NCI-H510A (cell line): ENCODE measurements around the gene SLC35C1.

ENCODE experiments used
- DNase-seq: peaks from one replicate; lab custom pipeline; 2025; lab: John Stamatoyannopoulos, UW

Gene SLC35C1

DNA sequence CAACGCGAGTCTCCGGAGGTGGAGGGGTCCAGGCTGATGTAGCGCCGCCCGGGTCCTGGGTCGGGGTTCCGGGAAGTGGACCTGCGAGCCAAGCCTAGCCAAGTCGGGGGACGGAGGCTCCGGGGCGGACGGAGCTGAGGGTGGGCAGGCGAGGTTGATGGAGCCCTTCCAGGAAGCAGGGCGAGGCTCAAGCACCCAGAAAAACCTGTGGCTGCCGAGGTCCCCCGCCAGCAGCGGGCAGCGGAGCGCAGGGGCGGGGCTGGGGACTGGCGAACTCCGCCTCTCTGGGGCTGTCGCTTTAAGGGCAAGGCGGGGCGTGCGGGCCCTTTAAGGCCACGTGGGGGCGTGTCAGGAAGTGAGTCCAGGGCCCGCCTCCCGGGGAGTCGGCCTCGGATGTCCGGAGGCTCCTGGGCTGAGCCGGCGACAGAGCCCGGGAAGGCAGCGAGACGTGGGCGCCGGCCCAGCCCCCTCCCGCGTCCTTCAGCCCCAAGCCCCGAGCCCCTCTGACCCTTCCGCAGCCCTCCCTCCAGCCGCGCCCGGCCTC lies at the start of gene SLC35C1:
TSS of gene SLC35C1 (plus strand) at position 389 of the 544 bp plus-strand sequence. CDS start 653 bp downstream, outside the sequence.
- DNase-seq: peak; percentile 52

DNA sequence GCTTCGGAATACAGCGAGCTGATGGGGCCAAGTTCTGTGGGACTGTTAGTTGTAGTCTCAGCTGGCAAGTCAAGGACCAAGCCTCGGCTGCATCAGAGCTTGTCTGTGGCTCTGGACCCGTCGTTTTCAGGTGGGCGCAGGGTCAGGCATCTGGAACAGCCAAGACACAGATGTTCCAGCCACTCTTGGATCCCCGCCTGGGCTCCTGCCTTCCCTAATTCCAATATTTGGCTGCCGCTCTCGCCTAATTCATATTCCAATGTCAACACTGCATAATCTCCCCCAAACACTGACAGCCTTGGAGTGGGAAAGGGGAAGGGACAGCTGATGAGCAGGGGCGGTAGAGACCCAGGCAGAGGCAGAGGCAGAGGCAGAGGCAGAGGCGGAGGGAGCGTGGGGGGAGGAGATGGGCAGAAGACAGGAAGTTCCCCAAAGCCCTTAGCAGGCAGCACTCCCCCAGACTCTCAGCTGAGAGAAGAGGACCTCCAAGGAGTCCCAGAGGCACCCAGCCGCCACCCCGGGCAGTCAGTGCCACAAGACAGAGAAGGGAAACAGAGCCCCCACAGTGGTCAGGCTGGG lies 49.6 kb upstream of the SLC35C1 start:
- no peak for DNase-seq

DNA sequence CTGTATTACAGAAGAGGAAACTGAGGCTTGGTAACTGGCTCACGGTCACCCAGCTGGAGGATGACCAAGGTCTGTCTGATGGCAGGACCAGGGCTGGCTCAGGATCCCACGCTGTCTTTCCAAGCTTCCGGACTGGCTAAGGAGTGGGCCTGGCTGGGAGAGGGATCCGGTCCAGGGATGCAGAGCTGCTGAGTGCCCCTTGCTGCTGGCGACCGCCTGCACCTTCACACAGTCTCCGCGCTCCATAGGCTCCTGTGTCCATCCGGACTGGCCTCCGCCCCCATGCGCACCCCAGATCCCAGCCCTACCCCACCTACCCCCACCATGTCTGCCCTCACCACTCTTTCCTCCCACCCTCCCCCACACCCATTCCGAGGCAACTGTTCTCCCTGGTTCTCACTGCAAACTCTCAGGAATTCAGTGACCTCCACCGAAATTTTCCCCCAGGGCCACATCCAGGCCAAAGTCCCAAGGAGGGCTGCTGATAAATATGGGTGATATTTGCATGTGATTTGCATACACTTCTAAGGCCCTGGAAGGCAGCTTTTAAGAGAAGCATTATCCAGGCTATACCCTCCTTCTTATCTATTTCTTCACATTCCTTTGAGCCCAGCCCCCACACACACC lies 48.5 kb upstream of the SLC35C1 start:
- DNase-seq: no peak

DNA sequence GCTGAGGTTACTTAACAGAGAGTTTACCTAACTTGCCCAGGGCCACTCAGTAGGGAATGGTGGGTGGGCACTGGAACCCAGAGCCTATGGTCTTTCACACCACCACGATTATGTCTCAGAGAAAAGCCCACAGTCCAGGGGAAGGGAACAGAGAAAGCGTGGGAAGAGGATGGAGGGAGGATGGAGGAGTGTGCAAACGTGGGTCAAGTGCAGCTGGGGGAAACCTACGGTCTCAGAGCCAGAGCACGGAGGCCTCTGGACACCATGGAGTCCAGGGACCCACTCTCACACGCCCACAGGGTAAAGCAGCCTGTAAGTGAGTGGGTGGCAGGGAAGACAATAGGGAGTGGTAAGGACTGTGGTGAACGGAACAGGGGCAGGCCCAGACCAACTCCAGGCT lies 47.3 kb upstream of the SLC35C1 start:
- no peak for DNase-seq

DNA sequence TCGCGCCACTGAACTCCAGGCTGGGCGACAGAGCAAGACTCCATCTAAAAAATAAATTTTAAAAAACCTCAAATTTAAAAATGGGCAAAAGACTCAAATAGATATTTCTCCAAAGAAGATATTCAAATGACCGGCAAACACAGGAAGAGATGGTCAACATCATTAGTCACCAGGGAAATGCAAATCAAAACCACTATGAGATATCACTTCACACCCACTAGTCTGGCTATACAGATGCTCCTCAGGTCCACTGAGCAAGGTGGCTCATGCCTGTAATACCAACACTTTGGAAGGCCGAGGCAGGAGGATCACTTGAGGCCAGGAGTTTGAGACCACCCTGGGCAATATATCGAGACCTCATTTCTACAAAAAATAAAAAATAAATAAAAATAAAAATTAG lies 43.3 kb upstream of the SLC35C1 start:
- no peak for DNase-seq

DNA sequence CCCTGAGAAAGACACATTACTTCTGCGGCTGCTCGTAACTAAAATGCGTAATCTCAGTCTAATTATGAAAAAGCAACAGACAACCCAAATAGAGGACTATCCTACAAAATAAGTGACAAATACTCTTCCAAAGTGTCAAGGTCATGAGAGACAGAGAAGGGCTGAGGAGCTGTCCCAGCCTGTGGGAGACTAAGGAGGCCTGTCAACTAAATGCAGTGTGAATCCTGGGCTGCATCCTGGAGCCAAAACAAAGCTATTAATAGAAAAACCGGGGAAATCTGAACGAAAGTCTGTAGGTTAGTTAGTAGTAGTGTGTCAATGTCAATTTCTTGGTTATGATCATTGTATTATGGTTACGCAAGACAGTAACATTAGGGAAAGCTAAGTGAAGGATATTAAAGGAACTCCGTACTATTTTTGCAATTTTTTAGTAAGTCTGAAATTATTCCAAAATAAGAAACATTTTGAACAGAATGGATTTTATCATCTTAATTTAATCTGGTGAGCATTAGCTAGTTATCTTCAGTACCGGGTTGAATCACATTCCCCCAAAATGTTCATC lies 39.8 kb upstream of the SLC35C1 start:
- DNase-seq: no peak

DNA sequence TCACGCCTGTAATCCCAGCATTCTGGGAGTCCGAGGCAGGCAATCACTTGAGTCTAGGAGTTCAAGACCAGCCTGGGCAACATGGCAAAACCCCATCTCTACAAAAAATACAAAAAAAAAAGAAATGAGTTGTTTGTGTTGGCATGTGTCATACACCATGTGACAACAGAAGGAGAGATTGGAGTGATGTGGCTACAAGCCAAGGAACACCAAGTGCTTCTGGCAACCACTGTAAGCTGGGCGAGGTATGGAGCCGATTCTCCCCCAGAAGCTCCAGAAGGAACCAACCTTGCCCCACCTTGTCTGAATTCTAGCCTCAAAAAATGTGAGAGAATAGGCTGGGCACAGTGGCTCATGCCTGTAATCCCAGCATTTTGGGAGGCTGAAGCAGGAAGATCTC lies 39.1 kb upstream of the SLC35C1 start:
- no peak for DNase-seq

DNA sequence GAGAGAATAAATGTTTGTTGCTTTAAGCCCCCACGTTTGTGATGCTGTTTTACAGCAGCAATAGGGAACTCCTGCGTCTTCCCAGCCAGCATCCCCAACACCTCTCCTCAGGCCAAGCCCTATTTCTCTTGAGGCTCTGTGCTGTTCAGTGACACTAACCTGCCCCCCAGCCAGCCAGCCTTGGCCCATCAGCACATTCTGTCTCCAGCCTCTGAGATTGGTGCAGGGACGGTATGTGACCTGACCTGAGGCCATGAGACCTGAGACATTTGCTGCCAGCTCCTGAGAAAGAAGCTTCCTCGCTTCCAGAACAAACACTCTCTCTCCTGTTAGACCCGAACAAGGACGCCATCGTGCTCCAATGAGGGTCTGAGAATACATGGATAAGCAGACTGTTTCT lies 38.5 kb upstream of the SLC35C1 start:
- DNase-seq: no peak

DNA sequence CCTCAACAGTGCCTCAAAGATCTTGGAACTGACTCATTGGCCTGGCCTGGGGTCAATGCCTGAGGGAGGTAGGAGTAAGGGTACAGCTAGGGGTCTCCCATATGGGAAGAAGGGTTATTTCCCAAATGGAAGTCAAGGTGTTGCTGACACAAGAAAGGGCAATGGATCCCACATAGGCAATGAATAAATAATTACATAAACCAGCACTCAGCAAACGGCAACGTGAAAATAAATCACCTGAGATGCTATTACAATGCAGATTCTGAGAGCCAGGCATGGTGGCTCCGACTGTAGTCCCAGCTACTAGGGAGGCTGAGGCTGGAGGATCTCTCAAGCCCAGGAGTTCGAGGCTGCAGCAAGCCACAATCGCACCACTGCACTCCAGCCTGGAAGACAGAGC lies 36.5 kb upstream of the SLC35C1 start:
- DNase-seq: no peak

DNA sequence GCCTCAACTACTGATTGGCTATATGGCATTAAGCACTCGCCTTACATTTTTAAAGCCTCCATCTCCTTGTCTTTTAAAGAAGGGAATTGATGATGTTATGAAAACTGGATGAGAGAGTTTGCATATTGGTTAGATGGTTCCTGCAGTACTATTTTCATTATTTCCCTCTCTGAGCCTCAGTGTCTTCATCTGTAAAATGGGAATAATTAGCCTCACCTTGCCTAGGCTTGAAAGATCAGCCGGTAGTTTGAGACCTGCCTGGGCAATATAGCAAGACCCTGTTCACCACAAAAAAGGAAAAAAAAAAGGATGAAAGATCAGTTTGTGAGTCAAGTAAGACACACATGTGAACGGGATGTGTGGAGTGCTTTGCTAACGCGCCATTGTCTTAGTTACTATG lies 35.0 kb upstream of the SLC35C1 start:
- no peak for DNase-seq

DNA sequence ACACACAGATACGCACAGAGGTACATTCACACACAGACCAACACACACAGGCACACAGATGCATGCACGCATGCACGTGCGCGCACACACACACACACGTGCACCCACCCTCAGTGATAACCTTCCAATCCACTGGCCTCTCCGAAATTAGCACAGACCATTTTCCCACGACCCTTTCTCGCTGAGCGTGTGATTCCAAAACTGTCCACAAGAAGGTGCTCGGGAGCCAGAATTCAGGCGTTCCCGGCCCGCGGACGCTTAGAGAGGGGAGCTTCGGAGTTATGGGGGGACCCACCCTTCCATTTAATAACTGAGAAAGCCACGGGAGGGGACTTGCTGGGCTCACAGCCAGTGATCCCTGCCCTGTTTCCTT lies 33.8 kb upstream of the SLC35C1 start:
- DNase-seq: no peak

DNA sequence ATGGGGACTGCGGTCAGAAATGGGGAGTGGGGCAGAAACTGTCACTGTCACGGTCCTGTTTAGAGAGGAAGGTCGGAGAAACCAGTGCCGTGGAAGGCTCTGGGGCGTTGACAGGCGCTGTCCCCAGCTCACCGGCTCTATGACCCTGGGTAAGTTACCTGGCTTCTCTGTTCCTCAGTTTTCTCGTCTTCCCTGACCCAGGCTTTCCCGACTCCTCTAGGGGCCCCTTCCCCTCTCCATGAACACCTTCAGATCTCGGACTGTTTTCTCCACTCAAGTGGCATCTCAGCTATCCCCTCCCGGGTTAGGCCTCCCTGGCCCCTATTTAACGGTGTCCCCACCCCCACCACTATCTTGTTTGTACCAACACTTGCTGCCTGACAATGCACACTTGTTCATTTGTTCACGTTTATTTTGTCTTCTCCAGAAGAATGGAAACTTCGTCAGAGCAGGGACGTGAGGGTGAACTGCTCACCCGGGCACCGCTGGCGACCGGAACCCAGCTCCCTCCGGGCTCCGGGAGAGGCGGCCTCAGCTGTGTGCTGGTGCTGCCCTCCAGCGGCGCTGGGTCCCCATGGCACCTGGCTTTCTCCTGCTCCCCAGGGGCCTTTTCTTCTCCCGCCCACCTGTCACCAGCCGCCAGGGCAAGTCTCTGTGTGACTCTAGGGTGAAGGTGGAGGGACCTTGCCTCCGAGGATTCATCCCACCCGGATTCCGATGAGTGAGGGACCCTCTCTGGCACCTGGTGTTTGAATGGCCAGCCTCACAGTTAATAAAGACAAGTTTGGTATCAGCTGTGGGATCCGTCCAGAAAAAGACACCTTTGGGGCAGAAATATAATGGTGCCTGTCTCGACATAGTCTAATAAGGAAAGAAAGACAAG lies 33.1 kb upstream of the SLC35C1 start:
- no peak for DNase-seq

DNA sequence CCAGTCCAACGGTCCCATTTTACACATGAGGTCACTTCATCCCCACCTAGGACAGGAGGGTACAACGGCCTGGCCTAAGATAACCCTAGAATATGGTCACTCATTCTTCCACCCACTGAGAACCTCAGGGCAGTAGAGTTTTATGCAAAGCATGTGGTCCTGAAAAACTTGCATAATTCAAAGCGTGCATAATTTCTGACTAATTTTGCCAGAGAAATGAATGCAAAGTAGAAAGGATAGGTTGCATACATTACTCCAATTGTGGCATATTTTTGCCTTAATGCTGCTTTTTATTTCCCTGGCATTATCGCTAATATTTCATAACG lies 32.5 kb upstream of the SLC35C1 start:
- no peak for DNase-seq

DNA sequence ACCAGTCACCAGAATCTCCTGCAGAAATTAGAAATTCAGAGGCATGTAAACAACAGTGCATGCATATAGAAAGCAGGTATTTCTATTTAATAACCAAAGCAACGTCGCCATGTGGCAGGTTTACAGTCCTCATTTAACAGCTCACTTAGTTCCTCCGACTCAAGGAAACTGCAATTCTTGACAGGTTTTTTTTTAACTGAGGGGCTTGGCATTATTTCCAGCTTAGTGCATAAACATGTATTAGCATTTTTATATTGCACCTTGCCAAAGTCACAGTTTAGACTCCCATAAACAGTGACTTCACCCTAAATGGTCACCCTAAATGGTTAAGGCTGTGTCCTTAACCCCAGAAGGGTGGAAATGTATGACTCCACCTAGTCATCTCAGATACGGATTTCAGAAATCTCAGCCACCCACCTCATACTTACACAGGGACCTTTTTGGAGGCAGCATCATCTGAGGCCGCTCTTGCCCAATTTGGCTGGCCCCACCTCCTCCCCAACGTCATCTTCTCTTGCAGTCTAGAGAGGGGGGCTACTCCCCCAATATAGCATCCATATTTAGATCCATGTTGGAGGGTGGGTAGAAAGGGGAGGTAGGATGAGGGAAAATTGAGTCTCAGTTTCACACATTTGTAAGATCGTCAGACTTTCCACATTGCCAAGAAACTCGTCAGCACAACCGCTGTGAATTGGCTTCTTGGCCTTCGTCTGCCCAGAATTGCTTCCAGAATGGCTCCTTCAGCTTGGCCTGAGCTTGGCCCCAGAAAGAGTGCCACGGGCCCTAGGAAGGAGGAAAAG lies 31.8 kb upstream of the SLC35C1 start:
- no peak for DNase-seq

DNA sequence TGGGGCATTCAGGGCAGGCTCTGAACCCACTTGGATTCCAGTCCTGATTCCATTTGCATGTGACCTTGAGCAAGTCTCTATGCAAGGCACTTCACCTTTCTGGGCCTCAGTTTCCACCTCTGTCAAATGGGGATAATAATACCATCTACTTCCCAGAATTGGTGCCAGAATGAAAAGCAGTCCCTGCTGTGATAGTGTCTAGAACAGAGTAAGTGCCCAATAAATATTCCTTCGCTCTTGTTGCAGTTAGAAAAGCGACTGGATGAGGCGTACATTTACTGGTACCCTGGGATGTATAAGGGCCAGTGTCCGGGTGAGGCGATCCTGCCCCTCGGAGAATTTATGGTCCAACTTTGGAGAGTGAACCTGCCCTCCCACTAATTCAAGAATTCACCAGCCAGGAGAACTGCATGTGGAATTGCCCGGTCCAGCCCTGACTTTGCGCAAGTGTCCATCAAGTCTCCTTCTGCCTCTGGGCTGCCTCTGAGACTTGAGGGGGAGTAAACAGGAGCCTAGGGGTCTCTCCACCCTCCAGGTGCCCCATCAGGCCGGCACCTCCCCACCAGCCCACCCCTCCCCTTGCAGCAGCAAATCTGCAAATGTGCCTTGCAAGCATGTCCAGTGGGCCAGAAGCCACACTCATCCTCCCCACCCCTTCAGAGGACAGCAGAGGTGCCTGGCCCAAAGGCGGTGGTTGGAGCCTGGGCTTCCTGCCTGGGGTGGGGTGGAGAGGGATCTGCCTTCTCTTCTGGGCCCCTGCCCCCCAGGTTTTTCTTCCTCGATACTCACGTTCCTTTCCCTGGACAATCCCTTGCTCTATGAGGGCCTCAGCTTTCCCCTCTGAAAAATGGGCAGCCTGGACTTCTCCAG lies 30.9 kb upstream of the SLC35C1 start:
- no peak for DNase-seq

DNA sequence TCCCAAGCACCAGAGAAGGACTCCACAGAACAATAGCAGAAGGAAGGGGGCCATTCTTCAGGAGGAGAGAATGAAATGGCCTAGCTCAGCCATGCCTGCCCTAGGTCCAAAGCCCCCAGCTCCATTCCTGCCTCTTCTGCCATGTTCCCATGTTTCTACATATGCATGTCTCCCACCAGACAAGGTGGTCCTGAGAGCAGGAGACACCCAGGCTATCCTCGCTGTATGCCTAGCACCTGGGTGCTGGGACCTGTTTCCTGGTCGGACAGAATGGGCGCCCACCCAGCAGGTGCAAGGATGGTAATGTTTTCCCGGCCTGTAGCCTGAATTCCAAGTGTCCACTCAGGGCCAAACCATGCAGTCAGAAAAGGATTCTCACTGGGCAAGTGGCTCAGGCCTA lies 30.2 kb upstream of the SLC35C1 start:
- no peak for DNase-seq

DNA sequence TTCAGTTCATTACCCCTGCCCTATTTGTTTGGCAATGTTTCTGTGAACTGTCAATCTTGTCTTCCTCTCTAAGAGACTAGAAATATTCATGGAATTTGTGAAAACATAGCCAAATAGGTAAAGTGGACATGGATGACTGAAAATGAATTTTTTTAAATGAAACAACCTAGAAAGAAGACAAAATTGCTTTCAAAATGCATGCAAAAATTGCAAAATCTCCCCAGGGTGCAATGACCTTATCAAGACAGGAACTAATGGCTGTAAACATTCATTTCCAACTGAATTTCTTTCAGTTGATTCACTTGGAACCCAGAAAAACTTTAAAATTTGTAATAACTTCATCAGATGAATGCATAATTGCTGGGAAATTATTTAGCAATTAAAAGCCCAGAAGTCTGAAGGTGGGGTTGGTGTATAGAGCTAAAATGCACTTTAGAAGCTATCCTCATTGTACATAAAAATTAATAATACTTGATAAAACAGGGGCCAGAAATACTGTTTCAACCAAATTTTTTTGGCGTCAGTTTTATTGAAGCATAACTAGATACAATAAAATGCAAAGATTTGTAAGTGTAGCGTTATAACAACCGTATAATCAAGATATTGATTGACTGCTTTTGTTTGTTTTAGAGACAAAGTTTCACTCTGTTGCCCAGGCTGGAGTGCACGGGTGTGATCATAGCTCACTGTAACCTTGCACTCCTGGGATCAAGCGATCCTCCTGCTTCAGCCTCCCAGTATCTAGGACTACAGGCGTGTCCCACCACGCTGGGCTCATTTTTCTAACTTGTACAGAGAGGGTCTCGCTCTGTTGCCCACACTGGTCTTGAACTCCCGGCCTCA lies 27.6 kb upstream of the SLC35C1 start:
- DNase-seq: no peak

DNA sequence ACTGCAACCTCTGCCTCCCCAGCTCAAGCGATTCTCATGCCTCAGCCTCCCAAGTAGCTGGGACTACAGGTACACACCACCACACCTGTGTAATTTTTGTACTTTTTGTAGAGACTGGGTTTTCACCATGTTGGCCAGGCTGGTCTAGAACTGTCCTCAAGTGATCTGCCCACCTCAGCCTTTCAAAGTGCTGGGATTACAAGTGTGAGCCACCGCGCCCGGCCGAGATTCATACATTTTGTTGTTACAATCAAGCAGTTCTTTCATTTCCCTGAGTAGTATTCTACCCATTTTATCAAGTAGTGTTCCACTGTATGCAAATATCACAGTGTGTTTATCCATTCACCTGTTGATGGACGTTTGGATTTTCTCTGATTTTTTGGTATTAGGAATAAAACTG lies 26.6 kb upstream of the SLC35C1 start:
- DNase-seq: no peak

DNA sequence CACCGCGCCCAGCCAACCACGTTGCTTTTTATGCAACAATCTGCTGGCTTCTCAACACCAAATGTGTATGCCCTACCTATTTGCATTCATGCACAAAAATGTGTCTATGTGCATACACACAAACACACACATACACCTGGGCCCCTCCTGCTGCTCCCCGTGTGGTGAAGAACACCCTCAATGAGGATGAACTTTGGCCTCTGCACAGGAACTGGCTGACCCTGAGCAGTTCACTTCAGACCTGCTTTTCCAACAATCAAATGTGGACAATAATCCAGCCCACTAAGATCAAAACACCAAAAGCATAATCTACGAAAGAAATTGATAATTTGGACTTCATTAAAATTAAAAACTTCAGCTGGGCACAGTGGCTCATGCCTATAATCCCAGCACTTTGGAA lies 25.3 kb upstream of the SLC35C1 start:
- no peak for DNase-seq

DNA sequence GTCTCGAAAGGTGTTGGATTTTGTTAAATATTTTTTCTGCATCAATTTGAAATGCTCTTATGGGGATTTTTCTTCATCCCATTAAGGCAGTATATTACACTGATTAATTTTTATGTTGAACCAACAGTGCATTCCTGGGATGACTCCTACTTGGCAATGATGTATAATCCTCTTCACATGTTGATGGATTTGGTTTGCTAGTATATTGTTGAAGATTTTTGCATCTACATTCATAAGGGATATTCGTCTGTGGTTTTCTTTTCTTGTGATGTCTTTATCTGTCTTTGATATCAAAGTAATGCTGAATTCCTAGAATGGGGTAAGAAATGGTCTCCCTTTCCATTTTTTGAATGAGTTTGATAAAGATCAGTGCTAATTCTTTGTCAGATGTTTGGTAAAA lies 18.7 kb upstream of the SLC35C1 start:
- no peak for DNase-seq
